Endothelial cell of umbilical vein (primary cell): Measurements from ENCODE around the gene TNN.

Source experiments
- CTCF ChIP-seq, 2 donors: IDR thresholded peaks; 1 replicate in 1 of 2; 2 replicates in 1 of 2; pipeline ENCODE4 v1.5.1; 2011; ENCODE audit warnings: low read length in 2 of 2, mild to moderate bottlenecking in 2 of 2, moderate library complexity in 2 of 2, control low read depth in 1 of 2, inconsistent platforms in 1 of 2, low read depth in 1 of 2; ENCODE audit not compliant: insufficient read depth in 1 of 2; ENCODE audit errors: extremely low read depth in 1 of 2
- MYC ChIP-seq: IDR thresholded peaks from one replicate; pipeline ENCODE4 v1.6.1; 2011; ENCODE audit warnings: mild to moderate bottlenecking, low read depth, low read length
- POLR2A ChIP-seq: IDR thresholded peaks from 2 replicates; pipeline ENCODE4 v1.6.1; 2012; ENCODE audit warnings: low read depth, mild to moderate bottlenecking, control low read depth, low read length
- POLR2AphosphoS5 ChIP-seq: IDR thresholded peaks from 2 replicates; pipeline ENCODE4 v1.6.1; 2012; ENCODE audit warnings: low read depth, mild to moderate bottlenecking, control low read depth, low read length, moderate library complexity; ENCODE audit not compliant: insufficient read depth

GRCh38 chr1:175188936-175189335 lies 121.3 kb downstream of the TNN start:
- no peak for TF ChIP-seq CTCF (IDR thresholded peaks at IDR 0.05; ENCODE audit: extremely low read depth in 1 of 2, insufficient read depth in 1 of 2, low read depth in 1 of 2, low read length in 2 of 2)
- no peak for TF ChIP-seq POLR2A
- TF ChIP-seq MYC = no peak
- TF ChIP-seq POLR2AphosphoS5 = no peak
